ENCODE data around the gene GPR84.

DNA sequence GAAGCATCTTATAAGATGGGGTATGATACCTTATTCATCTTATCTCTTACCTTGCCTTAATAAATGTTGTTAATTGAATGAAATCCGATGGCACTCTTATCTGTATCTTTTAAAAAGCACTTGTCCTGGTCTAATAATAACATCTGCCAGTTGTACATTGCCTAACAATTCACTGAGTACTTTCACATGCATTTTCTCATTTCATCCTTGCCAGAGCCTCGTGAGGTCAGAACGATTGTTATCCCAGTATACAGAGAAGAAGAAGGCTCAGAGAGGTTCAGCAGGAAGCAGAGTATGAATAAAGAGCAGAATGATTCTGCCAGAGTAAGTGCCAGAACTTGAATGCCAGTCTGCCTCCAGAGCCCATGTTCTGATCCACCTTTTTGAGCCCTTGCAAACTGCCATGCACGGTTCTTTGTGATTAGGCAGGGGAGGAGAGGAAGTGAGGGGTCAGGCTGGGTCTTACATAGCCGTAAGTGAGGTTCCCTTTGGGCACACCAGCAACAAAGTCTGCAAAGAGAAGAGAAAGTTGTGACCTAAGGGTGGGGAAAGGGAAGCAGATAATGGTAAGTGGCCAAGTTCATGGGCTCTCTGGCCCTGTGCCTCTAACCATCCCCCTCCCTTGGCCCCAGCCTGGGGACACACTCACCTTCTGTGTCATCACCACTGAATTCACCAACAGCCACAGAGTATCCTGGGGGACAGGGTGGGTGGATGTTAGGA, 43.1 kb upstream of the GPR84 start:
- TF ChIP-seq, protein P1, sequence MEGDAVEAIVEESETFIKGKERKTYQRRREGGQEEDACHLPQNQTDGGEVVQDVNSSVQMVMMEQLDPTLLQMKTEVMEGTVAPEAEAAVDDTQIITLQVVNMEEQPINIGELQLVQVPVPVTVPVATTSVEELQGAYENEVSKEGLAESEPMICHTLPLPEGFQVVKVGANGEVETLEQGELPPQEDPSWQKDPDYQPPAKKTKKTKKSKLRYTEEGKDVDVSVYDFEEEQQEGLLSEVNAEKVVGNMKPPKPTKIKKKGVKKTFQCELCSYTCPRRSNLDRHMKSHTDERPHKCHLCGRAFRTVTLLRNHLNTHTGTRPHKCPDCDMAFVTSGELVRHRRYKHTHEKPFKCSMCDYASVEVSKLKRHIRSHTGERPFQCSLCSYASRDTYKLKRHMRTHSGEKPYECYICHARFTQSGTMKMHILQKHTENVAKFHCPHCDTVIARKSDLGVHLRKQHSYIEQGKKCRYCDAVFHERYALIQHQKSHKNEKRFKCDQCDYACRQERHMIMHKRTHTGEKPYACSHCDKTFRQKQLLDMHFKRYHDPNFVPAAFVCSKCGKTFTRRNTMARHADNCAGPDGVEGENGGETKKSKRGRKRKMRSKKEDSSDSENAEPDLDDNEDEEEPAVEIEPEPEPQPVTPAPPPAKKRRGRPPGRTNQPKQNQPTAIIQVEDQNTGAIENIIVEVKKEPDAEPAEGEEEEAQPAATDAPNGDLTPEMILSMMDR (IDR thresholded peaks at IDR 0.05), result no peak
- TF ChIP-seq POLR2A (IDR thresholded peaks at IDR 0.05), result no peak

Data from thyroid gland (tissue), 4 donors.